Endothelial cell of umbilical vein (primary cell): ENCODE measurements around the gene SLC30A3. TPM values are rescaled to one million over a fixed set of nuclear protein-coding genes. Genes with fewer than 3 reads are reported as not detected.

Experiments used
- BruUV-seq: library from RNA; stranded (reverse); fragments of 400-500 nt; replicated peaks from 2 replicates; lab custom pipeline; 2021; lab: Mats Ljungman, UMichigan
- CTCF ChIA-PET: fragments of 300-600, 350-600 bp; sonication (Branson Sonifier 250); formaldehyde crosslinking; loops from one replicate; lab custom pipeline; 2021; ENCODE audit warnings: antibody characterized with exemption, inconsistent platforms; lab: Charles Lee
- POLR2A ChIA-PET: fragments of 300-600, 350-600 bp; sonication (Branson Sonifier 250); formaldehyde crosslinking; loops from one replicate; lab custom pipeline; 2021; ENCODE audit warnings: antibody characterized with exemption, inconsistent platforms; lab: Charles Lee
- DNase-seq: peaks from one replicate; pipeline ENCODE4 v3.0.0-alpha.2; 2011; ENCODE audit warnings: low read depth, low spot score
- FAIRE-seq: peaks from 2 replicates; lab custom pipeline; 2011; peaks lifted over from hg19 to GRCh38; lab: Jason Lieb, UNC
- H2AFZ ChIP-seq: 2 replicates; pipeline ENCODE4 v1.6.0; 2012; ENCODE audit warnings: low read depth, low read length, control low read depth, inconsistent platforms
- H3K27ac ChIP-seq: 2 replicates; pipeline ENCODE4 v1.5.1; 2011; ENCODE audit warnings: low read depth, mild to moderate bottlenecking, control low read depth, low read length, moderate library complexity; ENCODE audit not compliant: insufficient read depth
- H3K27me3 ChIP-seq, 2 experiments: 2 replicates each; pipeline versions ENCODE4 v1.6.0 to v1.6.1; 2011; ENCODE audit warnings: low read length in 2 of 2, mixed read lengths in 1 of 2; ENCODE audit not compliant: control insufficient read depth in 2 of 2, insufficient read depth in 2 of 2
- H3K36me3 ChIP-seq, 2 experiments: 2 replicates in 1 of 2; 3 replicates in 1 of 2; pipeline ENCODE4 v1.5.1; 2011; ENCODE audit warnings: low read length in 2 of 2, mild to moderate bottlenecking in 1 of 2, moderate library complexity in 1 of 2; ENCODE audit not compliant: control insufficient read depth in 2 of 2, insufficient read depth in 2 of 2; ENCODE audit errors: extremely low read depth in 1 of 2
- H3K4me1 ChIP-seq: 3 replicates; pipeline ENCODE4 v1.5.1; 2011; ENCODE audit warnings: mild to moderate bottlenecking, low read length; ENCODE audit not compliant: control insufficient read depth, insufficient read depth; ENCODE audit errors: extremely low read depth
- H3K4me2 ChIP-seq: 2 replicates; pipeline ENCODE4 v1.6.1; 2011; ENCODE audit warnings: low read length, control low read depth, mixed read lengths; ENCODE audit not compliant: insufficient read depth
- H3K4me3 ChIP-seq, 3 experiments: fragments of 200-600 bp in 1 of 3; sonication (generic), shearing (Covaris generic) in 1 of 3; replicated peaks in 1 of 3; 2 replicates each; pipeline ENCODE4 v1.5.1; 2011 to 2016; ENCODE audit warnings: control low read depth in 3 of 3, low read length in 3 of 3, mild to moderate bottlenecking in 2 of 3, inconsistent platforms in 1 of 3, low read depth in 1 of 3, moderate library complexity in 1 of 3; ENCODE audit not compliant: insufficient read depth in 1 of 3
- H3K79me2 ChIP-seq: 2 replicates; pipeline ENCODE4 v1.6.0; 2012; ENCODE audit warnings: low read length, inconsistent platforms; ENCODE audit not compliant: control insufficient read depth, insufficient read depth
- H3K9ac ChIP-seq: replicated peaks from 2 replicates; pipeline ENCODE3; 2011; ENCODE audit warnings: low read length, control low read depth; ENCODE audit not compliant: insufficient read depth; ENCODE audit errors: extremely low read depth
- H3K9me1 ChIP-seq: replicated peaks from 3 replicates; pipeline ENCODE4 v1.6.0; 2011; ENCODE audit warnings: mild to moderate bottlenecking, low read length; ENCODE audit not compliant: control insufficient read depth, insufficient read depth; ENCODE audit errors: extremely low read depth
- H3K9me3 ChIP-seq: replicated peaks from 2 replicates; pipeline ENCODE4 v1.5.1; 2012; ENCODE audit warnings: low read length, inconsistent platforms; ENCODE audit not compliant: control insufficient read depth, insufficient read depth
- H4K20me1 ChIP-seq: replicated peaks from 2 replicates; pipeline ENCODE3; 2011; ENCODE audit warnings: mild to moderate bottlenecking, low read length; ENCODE audit not compliant: control insufficient read depth, insufficient read depth; ENCODE audit errors: extremely low read depth
- CTCF ChIP-seq, 2 donors: IDR thresholded peaks; 1 replicate in 1 of 2; 2 replicates in 1 of 2; pipeline ENCODE4 v1.5.1; 2011; ENCODE audit warnings: low read length in 2 of 2, mild to moderate bottlenecking in 2 of 2, moderate library complexity in 2 of 2, control low read depth in 1 of 2, inconsistent platforms in 1 of 2, low read depth in 1 of 2; ENCODE audit not compliant: insufficient read depth in 1 of 2; ENCODE audit errors: extremely low read depth in 1 of 2
- EZH2 ChIP-seq: IDR thresholded peaks from 2 replicates; pipeline ENCODE4 v1.6.1; 2012; ENCODE audit warnings: borderline replicate concordance, low read depth, mild to moderate bottlenecking, moderate library complexity, low read length, inconsistent platforms; ENCODE audit not compliant: severe bottlenecking
- FOS ChIP-seq: IDR thresholded peaks from 2 replicates; pipeline ENCODE4 v1.6.1; 2011; ENCODE audit warnings: mild to moderate bottlenecking, low read length, moderate library complexity, borderline replicate concordance; ENCODE audit not compliant: insufficient read depth
- GATA2 ChIP-seq: IDR thresholded peaks from 2 replicates; pipeline ENCODE4 v1.7.0; 2011; ENCODE audit warnings: low read depth, mild to moderate bottlenecking, moderate library complexity, mixed read lengths, low read length; ENCODE audit not compliant: insufficient read length, insufficient read depth
- JUN ChIP-seq: IDR thresholded peaks from 2 replicates; pipeline ENCODE4 v1.6.1; 2011; ENCODE audit warnings: borderline replicate concordance, low read depth; ENCODE audit not compliant: insufficient read length, insufficient read depth
- MAX ChIP-seq: IDR thresholded peaks from 2 replicates; pipeline ENCODE4 v1.6.1; 2011; ENCODE audit not compliant: insufficient read depth, insufficient read length
- MYC ChIP-seq: IDR thresholded peaks from one replicate; pipeline ENCODE4 v1.6.1; 2011; ENCODE audit warnings: mild to moderate bottlenecking, low read depth, low read length
- POLR2A ChIP-seq: IDR thresholded peaks from 2 replicates; pipeline ENCODE4 v1.6.1; 2012; ENCODE audit warnings: low read depth, mild to moderate bottlenecking, control low read depth, low read length
- POLR2AphosphoS5 ChIP-seq: IDR thresholded peaks from 2 replicates; pipeline ENCODE4 v1.6.1; 2012; ENCODE audit warnings: low read depth, mild to moderate bottlenecking, control low read depth, low read length, moderate library complexity; ENCODE audit not compliant: insufficient read depth
- dilution Hi-C: fragments of 300-500 bp; cut with MboI; formaldehyde crosslinking; loops from one replicate; pipeline ENCODE4 v1.15.0; 2019; ENCODE audit warnings: low sequenced_read_pairs; ENCODE audit not compliant: extremely low pct_ligation_motif_present
- intact Hi-C: fragments of 100-400 bp; cut with micrococcal nuclease; formaldehyde crosslinking; loops from one replicate; pipeline ENCODE4 v1.10.0; 2022
- polyA plus RNA-seq, 4 experiments: library from polyadenylated mRNA; depleted of rRNA in 3 of 4; stranded (reverse) in 3 of 4; unstranded in 1 of 4; fragments of >200 nt; gene quantifications; 2 replicates each; pipeline versions ENCODE4 v1.2.1 to v1.2.3, GENCODE V29; 2011 to 2012; ENCODE audit warnings: missing spikeins in 1 of 4
- total RNA-seq: library from RNA; stranded (reverse); gene quantifications from 2 replicates; pipeline ENCODE4 v1.2.3, GENCODE V29; 2021

Gene SLC30A3
- total and polyA plus RNA-seq, 2 donors (not counting 3 experiments of a cell fraction or from before 2014, with no cell fraction given): 16.7 to 63.9 TPM

- Histone ChIP-seq H3K4me2 (no peak overlapping the region), H3K9me3 (no peaks in the 10 kb centered on the region), H3K4me1 (peaks cover 19% of the 10 kb centered on the region), H3K4me3 (no peak overlapping the region), H3K9me1 (no peaks in the 10 kb centered on the region), H3K9ac (no peak overlapping the region), H3K79me2 (no peaks in the 10 kb centered on the region), H3K27ac (no peak overlapping the region), H2AFZ (no peak overlapping the region), H4K20me1 (no peaks in the 10 kb centered on the region), H3K36me3 (no peaks in the 10 kb centered on the region), H3K27me3 (no peaks in the 10 kb centered on the region)
- FAIRE-seq (no peak), DNase-seq (no peak)
- no TSS peak for BruUV-seq
- no peak for TF ChIP-seq CTCF (IDR thresholded peaks at IDR 0.05; ENCODE audit: extremely low read depth in 1 of 2, insufficient read depth in 1 of 2, low read depth in 1 of 2, low read length in 2 of 2)
- no peak for TF ChIP-seq GATA2
- TF ChIP-seq JUN: no peak
- TF ChIP-seq MYC: no peak
- CTCF ChIA-PET: interaction anchor here (2.1 to 2.3 kb wide), 2 partner anchors 17 to 48 kb away, joined by 4 to 8 read pairs; no protein-coding TSS in a partner anchor
- intact Hi-C loops (no loop called here), dilution Hi-C loops (no loop called here)
- POLR2A ChIA-PET: no interaction called here
These were observed 33.6 kb upstream of the SLC30A3 start for GRCh38 chr2:27296481-27296880.

GRCh38 chr2:27294928-27295327 is 32.1 kb upstream of the SLC30A3 start:
- Histone ChIP-seq H3K4me1 (peaks cover 22% of the 10 kb centered on the region), H3K36me3 (no peaks in the 10 kb centered on the region), H2AFZ (no peak overlapping the region), H3K4me3 (no peak overlapping the region), H3K9ac (no peak overlapping the region), H4K20me1 (no peaks in the 10 kb centered on the region), H3K4me2 (no peak overlapping the region), H3K27ac (no peak overlapping the region), H3K79me2 (no peaks in the 10 kb centered on the region), H3K9me3 (no peaks in the 10 kb centered on the region), H3K9me1 (no peaks in the 10 kb centered on the region), H3K27me3 (no peaks in the 10 kb centered on the region)
- intact Hi-C loops: no loop called here
- ChIA-PET POLR2A (no interaction called here), CTCF (interaction anchor here (0.7 to 7.2 kb wide), 3 partner anchors 14 to 146 kb away, joined by 4 to 107 read pairs (median 8); partner anchors contain the start of genes TCF23 and TRIM54)
- no peak for FAIRE-seq
- BruUV-seq: no TSS peak
- dilution Hi-C loops: no loop called here
- TF ChIP-seq POLR2A (no peak), JUN (no peak), EZH2 (no peak), FOS (no peak), CTCF (IDR thresholded peaks at IDR 0.05; ENCODE audit: extremely low read depth in 1 of 2, insufficient read depth in 1 of 2, low read depth in 1 of 2, low read length in 2 of 2) (no peak), GATA2 (no peak), POLR2AphosphoS5 (no peak), MAX (no peak), MYC (no peak)
- DNase-seq: no peak
